ENCODE results near the gene SKI.

DNA sequence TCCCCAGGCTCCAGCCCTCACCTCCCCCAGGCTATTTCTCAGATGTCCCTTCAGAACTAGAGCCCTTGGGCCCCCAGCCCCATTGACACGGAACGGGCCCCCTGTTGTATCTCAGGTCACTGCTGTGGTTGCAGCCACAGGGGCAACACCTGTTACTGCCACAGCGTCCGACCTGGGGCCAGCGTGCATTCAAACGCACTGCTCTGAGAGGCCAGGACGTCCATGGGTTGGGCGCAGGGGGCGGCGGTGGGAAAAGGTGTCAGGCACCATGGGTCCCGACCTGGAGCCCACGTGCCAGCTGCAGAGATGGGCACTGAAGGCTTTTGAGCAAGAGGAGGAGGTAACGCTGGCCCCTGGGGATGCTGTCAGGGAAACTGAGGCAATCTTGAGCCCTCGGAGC, 46.8 kb upstream of the SKI start:
- TF ChIP-seq EZH2 (IDR thresholded peaks at IDR 0.05; ENCODE audit: borderline replicate concordance, low read depth, low read length, severe bottlenecking): no peak
- TF ChIP-seq, protein P1, sequence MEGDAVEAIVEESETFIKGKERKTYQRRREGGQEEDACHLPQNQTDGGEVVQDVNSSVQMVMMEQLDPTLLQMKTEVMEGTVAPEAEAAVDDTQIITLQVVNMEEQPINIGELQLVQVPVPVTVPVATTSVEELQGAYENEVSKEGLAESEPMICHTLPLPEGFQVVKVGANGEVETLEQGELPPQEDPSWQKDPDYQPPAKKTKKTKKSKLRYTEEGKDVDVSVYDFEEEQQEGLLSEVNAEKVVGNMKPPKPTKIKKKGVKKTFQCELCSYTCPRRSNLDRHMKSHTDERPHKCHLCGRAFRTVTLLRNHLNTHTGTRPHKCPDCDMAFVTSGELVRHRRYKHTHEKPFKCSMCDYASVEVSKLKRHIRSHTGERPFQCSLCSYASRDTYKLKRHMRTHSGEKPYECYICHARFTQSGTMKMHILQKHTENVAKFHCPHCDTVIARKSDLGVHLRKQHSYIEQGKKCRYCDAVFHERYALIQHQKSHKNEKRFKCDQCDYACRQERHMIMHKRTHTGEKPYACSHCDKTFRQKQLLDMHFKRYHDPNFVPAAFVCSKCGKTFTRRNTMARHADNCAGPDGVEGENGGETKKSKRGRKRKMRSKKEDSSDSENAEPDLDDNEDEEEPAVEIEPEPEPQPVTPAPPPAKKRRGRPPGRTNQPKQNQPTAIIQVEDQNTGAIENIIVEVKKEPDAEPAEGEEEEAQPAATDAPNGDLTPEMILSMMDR (IDR thresholded peaks at IDR 0.05; ENCODE audit: borderline replicate concordance, extremely low read depth, low read length, poor library complexity, severe bottlenecking): no peak
